ENCODE measurements around the gene APC2.
A peak's percentile ranks its signal among the peaks of the same experiment; 100 is the strongest.
"Not testable (repeated sequence)": the region's sequence is repeated elsewhere in the genome, so short reads cannot be mapped to it uniquely, and the experiment has no call there.

APC2 gene

DNA sequence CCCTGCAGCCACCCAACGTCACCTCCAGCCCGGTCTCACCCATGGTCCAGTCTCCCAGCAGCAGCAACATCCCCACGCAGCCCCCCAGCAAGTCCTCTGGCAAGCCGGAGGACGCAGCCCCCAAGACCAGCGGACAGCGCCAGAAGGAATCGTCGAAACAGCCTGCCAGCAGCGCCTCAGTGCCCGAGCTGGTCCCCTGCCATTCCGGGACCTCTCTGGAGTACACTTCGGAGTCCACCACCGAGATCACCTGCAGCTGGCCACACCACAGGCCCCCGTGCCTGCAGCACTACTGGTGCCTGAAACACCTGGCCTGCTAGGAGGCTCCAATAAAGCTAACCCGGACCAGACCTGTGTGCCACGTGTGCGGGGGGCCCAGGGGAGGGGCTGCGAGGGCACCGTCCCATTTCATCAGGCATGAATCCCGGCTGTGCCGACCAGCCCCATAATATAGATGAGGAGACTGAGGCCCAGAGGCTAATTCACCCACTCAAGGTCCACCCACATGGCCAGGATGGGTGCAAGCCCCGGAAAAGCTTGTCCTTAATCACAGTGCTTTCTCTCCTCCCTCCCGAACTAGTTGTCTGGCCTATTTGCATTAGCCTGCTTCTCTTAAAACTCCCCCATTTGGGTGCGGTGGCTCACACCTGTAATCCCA lies 47.8 kb downstream of the APC2 start:
- no peak for DNase-seq

DNA sequence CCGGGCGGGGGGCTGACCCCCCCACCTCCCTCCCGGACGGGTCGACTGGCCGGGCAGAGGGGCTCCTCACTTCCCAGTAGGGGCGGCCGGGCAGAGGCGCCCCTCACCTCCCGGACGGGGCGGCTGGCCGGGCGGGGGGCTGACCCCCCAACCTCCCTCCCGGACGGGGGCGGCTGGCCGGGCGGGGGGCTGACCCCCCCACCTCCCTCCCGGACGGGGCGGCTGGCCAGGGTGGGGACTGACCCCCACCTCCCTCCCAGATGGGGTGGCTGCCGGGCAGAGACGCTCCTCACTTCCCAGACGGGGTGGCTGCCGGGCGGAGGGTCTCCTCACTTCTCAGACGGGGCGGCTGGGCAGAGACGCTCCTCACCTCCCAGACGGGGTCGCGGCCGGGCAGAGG lies 49.3 kb downstream of the APC2 start:
- not testable (repeated sequence) for DNase-seq

GRCh38 chr19:1501200-1501595 lies 51.3 kb downstream of the APC2 start:
- no peak for DNase-seq

DNA sequence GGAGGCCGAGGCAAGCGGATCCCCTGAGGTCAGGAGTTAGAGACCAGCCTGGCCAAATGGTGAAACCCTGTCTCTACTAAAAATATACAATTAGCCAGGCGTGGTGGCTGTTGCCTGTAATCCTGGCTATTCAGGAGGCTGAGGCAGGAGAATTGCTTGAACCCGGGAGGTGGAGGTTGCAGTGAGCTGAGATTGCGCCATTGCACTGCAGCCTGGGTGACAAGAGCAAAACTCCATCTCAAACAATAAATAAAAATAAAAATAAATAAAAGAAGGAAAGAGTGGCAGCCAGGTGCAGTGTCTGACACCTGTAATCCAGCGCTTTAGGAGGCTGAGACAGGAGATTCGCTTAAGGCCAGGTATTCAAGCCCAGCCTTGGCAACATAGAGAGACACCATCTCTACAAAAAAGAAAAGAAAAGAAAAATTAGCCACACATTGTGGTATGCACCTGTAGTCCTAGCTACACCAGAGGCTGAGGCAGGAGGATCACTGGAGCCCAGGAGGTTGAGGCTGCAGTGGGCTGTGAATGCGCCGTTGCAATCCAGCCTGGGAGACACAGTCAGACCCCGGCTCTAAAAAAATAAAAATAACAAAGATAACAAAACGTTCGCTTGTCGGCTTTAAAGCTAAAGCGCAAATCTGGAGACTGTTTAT lies 52.6 kb downstream of the APC2 start:
- DNase-seq, result no peak

GRCh38 chr19:1503089-1503924 lies 53.4 kb downstream of the APC2 start:
- peak; percentile 32 for DNase-seq

DNA sequence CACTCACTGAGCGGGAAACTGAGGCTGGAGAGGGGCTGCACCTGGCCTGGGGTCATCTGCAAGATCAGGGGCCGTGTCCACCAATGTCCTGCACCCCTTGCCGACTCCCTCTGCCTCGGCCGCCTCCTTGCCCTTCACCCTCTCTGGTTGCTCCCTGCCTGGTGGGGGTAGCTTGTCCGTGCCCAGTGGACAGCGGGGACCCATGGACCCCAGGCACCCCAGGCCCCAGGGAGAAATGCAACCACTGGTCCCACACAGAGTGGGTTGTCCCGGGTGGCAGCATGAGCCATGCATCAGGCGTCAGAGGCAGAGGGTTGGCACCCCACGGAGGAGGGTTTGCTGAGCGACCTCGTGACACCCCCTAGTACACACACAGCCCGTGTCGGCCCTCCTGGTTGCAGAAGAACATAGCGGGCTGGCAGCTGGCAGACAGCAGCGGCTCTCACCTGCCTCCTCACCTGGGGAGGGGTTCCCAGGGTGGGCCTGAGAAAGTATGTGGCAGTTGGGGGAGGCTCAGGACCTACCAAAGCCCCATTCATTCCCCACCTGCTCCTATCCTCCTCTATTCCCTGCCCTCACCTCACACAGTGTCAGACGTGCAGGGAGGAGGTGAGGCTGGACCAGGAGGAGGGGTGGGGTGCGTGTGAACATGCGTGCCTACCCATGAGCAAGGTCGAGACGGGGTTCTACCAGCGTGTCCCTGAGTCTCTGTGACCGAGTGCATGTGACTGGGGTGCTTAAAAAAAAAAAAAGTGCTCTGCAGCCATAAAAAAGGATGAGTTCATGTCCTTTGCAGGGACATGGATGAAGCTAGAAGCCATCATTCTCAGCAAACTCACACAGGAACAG lies 54.2 kb downstream of the APC2 start:
- no peak for DNase-seq

DNA sequence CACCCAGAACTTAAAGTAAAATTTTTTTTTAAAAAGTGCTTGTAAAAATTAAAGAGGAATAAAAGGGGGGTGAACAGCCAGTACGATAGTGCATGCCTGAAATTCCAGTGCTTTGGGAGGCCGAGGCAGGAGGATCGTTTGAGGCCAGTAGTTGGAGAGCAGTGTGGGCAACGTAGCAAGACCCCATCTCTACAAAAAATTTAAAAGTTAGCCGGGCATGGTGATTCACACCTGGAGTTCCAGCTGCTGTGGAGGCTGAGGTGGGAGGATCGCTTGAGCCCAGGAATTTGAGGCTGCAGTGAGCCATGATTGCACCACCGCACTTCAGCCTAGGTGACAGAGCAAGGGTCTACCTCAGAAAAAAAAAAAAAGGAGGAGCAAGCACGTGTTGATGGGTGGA lies 55.1 kb downstream of the APC2 start:
- DNase-seq, result no peak

DNA sequence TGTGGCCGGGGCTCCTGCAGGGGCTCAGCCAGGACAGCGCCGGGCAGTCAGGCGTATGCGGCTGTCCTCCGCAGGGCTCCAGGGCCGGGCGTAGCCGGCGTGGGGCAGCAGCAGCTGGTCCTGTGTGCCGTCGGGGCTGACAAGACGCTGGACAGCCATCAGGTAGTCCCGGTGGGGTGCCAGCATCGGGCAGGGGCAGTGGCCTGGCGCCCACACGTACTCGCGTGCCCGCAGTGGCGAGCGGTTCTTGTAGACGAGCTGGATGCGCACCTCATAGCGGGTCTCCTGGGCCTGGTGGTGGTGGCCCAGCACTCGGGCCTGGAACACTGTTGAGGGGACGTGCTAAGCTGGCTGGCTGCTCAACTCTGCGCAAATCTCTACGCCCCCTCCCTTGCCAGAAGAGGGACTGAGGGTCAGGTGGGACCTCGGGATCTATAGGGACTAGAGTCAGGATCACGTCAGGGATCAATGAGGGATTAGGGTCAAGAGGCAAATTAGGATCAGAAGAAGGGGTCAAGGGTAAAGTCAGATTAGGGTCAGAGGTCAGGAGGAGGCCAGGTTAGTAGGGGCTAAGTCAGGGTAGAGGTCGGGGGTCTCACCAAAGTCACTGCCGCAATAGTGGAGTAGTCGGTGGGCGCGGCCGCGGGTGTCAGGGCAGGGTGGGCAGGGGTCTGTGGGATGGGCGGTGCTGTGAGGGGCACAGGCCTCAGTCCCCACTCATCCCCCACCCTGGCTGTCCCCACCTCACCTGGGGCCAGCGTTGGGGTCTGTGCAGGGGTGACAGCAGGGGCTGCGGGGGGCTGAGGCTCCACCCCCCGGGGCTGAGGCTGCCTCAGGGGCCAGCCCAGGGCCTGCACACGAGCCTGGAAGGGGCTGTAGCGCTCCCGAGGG lies 56.3 kb downstream of the APC2 start:
- no peak for DNase-seq

DNA sequence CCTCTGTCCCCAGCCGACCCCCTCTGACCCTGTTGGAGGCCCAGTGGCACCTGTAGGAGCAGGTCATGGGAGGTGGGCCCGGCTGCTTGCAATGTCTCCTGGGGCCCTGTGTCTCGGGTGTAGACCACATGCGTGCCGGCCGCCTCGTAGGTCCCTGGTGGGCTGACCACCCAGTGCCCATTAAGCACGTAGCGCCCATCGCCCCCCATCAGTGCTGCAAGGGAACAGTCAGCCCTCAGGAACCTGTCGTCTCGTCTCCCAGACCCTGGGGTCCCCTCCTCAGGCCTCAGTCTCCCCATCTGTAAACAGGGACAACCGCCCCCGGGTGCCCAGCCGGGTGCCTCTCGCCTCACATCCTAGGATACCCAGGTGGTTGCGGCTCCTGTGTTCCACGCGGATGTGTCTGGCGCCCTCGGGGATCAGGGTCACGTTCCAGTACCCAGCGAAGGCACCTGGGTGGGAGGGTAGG lies 57.3 kb downstream of the APC2 start:
- DNase-seq, result no peak

DNA sequence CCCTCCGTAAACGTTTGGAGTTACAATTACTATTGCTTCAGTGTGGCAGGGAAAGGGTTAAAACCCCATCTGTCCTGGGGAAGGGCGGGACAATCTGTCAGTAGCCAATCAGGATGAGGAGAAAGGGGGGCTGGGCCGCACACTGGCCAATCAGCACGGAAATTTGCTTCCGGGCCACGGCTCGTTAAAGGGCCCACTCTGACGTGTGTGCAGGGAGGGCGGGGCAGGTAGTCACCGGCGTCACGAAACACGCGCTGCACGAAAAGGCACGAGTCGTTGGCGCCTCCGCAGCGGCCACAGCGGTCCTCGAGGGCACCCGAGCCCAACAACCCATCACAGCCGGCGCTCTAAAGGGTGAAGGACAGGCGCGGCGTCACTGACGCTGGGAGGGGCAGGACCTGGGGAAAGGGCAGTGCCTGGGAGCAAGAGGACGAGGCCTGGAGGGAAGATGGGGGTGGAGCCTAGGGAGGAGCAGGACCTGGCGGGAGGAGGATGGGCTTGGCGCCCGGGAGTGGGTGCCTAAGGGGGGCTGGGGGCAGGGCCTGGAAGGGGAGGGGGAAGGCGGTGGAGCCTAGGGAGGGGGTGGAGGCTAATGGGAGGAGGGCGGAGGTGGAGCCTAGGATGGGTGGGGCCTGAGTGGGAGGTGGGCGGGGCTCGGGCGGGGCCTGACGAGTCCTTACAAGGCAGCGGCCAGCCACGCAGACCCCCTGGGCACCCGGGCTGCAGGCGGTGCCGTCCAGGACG lies 58.0 kb downstream of the APC2 start:
- DNase-seq, result peak; percentile 94

DNA sequence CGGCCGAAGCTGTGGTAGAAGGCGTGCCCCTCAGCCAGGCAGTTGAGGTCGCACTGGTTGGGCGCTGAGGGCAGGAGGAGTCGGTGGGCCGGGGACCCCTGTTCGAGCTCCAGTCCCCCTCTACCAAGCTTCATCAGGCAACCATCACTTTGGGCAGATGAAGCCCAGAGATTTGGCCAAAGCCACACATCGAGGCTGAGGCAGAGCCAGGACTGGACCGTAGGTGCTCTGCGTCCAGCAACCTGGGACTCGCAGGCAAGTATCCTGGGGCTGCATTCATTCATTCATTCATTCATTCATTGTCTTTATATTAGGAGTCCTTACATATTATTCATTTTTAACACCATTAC lies 58.6 kb downstream of the APC2 start:
- DNase-seq, result no peak

GRCh38 chr19:1509602-1510441 lies 59.9 kb downstream of the APC2 start:
- no peak for DNase-seq

DNA sequence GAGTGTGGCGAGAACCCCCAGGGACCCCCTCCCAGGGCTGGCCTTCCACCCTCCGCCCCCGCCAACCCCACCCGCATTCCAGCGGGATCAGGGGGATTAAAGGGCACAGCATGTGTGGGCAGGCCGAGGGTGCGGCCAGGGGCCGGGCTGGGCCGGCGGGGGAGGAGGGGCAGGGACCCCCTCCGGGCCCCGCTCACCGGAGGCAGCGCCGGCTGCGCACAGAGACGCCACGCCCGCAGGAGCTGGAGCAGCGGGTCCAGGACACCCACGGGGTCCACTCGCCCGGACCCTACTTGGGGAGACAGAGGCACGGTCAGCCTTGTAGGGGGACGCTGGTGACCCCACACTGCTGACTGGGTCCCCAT lies 60.5 kb downstream of the APC2 start:
- no peak for DNase-seq

GRCh38 chr19:1510807-1511206 lies 60.9 kb downstream of the APC2 start:
- DNase-seq, result no peak

DNA sequence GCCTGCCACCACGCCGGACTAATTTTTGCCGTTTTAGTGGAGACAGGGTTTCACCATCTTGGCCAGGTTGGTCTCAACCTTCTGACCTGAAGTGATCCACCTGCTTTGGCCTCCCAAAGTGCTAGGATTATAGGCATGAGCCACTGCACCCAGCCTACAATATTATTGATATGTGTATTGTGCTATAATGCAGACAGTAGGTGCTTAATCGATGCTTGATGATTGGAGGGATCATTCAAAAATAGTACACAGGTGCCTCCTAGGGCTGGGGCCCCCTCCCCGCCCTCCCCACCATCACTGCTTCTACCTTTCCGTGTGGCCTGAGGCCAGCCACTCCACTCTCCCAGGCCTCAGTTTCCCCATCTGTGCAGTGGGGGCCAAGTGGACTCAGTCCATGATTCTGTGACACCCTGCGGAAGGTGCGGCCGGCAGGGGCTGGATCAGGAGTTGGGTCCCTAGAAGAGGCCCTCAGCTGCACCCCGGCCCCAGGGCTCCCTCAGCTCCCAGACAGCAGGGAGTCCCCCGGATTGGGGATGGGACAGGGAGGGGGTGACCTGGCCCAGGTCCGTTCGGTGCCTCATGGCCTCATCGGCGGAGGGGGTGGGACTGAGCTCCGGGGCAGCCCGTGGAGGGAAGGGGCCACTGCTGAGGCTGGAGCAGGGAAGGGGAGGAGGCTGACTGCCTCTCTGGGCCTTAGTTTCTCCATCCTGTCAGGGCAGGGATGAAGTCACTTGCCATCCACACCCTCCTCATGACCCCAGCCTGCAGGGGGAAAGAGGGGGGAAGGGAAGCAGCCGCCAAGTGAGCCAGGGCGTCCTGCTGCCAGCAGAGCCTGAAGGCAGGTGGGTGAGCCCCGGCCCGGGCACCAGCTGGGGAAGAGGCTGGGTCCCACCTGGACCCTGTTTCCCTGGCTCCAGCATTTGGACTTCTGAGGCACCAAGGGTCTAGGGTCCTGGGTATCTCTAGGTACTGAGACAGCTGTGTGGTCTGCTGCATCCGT lies 61.7 kb downstream of the APC2 start:
- no peak for DNase-seq

DNA sequence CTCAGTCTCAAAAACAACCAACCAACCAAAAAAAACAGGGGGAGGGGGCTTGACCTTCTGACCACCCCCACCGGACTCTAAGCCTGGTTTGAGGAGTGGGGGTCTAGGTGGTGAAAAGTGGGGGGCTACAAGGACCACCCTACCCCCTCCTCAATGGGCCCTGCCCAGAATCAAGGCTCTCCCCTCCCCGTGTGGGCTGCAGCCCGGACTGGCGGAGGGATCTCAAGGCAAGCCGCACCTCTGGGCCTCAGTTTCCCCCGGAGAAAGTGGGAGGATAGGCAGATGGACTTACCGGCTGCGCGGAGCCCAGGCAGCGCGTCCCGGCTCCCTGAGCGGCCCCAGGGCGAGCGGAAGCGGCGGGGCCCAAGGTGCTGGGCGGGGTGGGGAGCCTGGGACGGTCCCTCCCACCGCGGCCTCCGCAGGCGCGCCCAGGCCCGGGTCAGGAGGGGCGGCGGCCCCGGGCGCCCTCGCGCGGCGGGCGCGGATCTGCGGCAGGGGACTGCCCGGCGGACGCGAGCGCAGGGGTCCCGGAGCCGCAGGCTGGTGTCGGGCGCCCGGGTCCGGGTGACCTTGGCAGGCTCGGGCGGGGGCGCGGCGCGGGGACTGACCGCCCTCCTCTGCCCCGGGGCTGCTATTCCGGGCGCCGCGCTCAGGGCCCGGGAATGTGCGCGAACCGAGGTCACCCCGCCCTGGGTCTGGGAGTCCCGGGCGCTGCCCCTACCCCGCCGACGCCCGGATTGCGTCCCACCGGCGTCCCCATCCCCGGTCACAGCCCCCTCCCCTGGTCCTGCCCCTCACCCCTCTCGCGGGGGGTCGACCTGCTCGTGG lies 63.0 kb downstream of the APC2 start, which contains the start of gene ADAMTSL5:
ADAMTSL5 (minus strand) TSS at position 349 of the 828 bp plus-strand sequence. CDS start 2,076 bp downstream, outside the sequence.
- DNase-seq, result no peak

DNA sequence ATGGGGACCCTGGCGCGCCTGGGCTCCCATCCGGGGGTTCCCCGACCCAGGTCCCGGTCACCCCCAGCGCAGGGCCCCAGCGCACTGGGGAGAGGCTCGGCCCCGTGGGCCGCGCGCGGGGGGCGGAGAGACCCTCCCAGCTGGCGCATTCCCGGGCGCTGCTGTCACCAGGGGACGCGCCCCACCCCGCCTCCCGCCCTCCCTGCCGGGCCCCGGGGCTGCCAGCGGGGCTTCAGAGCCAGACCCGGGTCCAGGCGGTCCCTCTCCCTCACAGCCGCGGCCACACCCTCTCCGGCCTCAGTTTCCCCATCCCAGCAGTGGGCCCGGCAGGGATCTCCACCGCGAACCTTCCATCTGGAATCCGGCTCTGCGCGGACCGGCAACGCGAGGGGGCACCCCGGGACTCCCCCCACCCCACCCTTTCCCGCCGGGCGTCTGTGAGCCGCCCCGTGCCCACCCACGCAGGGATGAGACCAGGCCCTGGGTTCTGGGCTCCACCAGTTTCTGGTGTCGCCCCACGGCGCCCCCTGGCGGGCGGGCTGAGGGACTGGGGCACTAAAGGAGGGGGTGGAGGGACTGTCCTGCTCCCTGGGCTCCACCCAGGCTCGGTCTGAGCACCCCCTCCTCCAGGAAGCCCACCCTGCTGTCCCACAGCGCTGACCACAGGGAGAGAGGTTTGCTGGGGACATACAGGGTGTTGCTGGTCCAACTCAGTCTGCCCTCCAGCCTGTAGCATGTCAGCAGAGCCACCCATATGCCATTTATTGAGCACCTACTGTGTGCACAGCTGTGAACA lies 63.8 kb downstream of the APC2 start:
- DNase-seq, result no peak

Measured in midbrain (tissue), 1 donor.